Ovary (tissue), 10 donors: ENCODE data around the gene CCDC50. TPM values are rescaled to one million over a fixed set of nuclear protein-coding genes. Genes with fewer than 3 reads are reported as not detected.
A peak's percentile ranks its signal among the peaks of the same experiment; 100 is the strongest.

Experiments used
- DNase-seq, 5 donors: peaks; one replicate each; pipeline ENCODE4 v3.0.0-alpha.2; 2019 to 2020
- H3K27ac ChIP-seq, 2 donors: fragments of 200-600 bp; one replicate each; pipeline versions ENCODE4 v1.5.1 to v1.8.0; 2019 to 2022
- H3K27me3 ChIP-seq: fragments of 200-600 bp; one replicate; pipeline ENCODE4 v1.8.0; 2022
- H3K36me3 ChIP-seq: fragments of 200-600 bp; sonication (generic); one replicate; pipeline ENCODE4 v1.5.1; 2019
- H3K4me1 ChIP-seq: one replicate; pipeline ENCODE4 v1.8.1; 2013; ENCODE audit warnings: mild to moderate bottlenecking, moderate library complexity; ENCODE audit not compliant: insufficient read depth
- H3K4me3 ChIP-seq: fragments of 200-600 bp; sonication (generic); one replicate; pipeline ENCODE4 v1.5.1; 2017
- H3K9me3 ChIP-seq, 2 donors: fragments of 200-600 bp in 1 of 2; sonication (generic) in 1 of 2; one replicate each; pipeline versions ENCODE4 v1.5.1 to v1.8.1; 2013 to 2019; ENCODE audit warnings: mild to moderate bottlenecking in 1 of 2, moderate library complexity in 1 of 2
- EP300 ChIP-seq: sonication (generic); formaldehyde crosslinking; IDR thresholded peaks from one replicate; pipeline ENCODE4 v1.6.1; 2017; ENCODE audit warnings: antibody characterized with exemption
- POLR2A ChIP-seq: fragments of 450-650 bp; IDR thresholded peaks from one replicate; pipeline ENCODE4 v1.6.1; 2017; ENCODE audit warnings: antibody characterized with exemption, mild to moderate bottlenecking, moderate library complexity
- WGBS, 3 donors: extraction: QIAGEN DNeasy Blood & Tissue Kit in 1 of 3; methylation state at CpG; one replicate each; pipeline versions ENCODE4 v1.1.5 to v1.1.7; 2013 to 2017; 5-methylcytosine and 5-hydroxymethylcytosine counted together
- intact Hi-C, 4 donors: fragments of 100-400 bp; cut with DNase I; formaldehyde crosslinking; loops; one replicate each; pipeline versions ENCODE4 v1.11.0 to v1.15.1; 2022 to 2023
- long read RNA-seq, 3 donors: library from polyadenylated mRNA in 2 of 3; unstranded in 2 of 3; transcript quantifications; one replicate each; pipeline ENCODE4 v2.0.0 and lab custom pipeline, GENCODE V29; 2021 to 2026
- polyA plus RNA-seq, 2 donors: library from polyadenylated mRNA; stranded (reverse); fragments of 200-250 nt in 1 of 2; fragments of 350-450 nt in 1 of 2; fragmentation: Illumina TruSeq in 1 of 2; extraction: RNeasy Lipid Tissue Mini Kit (QIAGEN cat#74804) in 1 of 2; gene quantifications; one replicate each; pipeline ENCODE4 v1.2.3, GENCODE V29; 2013 to 2014
- total RNA-seq, 7 donors: library from RNA; depleted of rRNA in 2 of 7; stranded (reverse); fragments of >200 nt in 2 of 7; fragmentation: NEBNext Ultra II Directional in 3 of 7; extraction: Animal tissue kit (Norgen Biotek cat#: 25700) in 3 of 7; gene quantifications; one replicate each; pipeline versions ENCODE4 v1.1.0 to v1.2.4, GENCODE V29; 2016 to 2023
- TF ChIP-seq, protein P1 (sequence below), 3 donors: fragments of 450-650 bp in 2 of 3; fragments of 200-600 bp in 1 of 3; IDR thresholded peaks; one replicate each; pipeline versions ENCODE4 v1.5.1 to v1.8.0; 2016 to 2022; ENCODE audit warnings: antibody characterized with exemption in 3 of 3, mild to moderate bottlenecking in 1 of 3
- donor health status: DM: no; HTN: no; CAD: no; lungs with moderate emphysema.
- donor health status: DM: no; HTN: no; CAD: no.
- donor health status: Bipolar disorder and iron deficiency.
- donor health status: DM: yes; HTN: yes; CAD: no.
- donor health status: DM: no; HTN: no; CAD: no.
- donor health status: DM: yes; HTN: yes; CAD: no.

The CCDC50 gene, protein sequence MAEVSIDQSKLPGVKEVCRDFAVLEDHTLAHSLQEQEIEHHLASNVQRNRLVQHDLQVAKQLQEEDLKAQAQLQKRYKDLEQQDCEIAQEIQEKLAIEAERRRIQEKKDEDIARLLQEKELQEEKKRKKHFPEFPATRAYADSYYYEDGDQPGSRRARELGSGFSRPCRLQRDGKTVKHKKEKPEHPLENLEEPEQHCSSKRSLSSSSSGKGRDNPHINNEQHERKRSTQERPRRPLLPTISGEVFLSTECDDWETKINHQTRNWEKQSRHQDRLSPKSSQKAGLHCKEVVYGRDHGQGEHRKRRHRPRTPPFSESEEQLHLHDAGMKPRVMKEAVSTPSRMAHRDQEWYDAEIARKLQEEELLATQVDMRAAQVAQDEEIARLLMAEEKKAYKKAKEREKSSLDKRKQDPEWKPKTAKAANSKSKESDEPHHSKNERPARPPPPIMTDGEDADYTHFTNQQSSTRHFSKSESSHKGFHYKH
- 10 to 100 TPM; 70.1 to 85.9 (median 78.0) TPM for total RNA-seq
- 10 to 100 TPM; 39.6 to 74.1 TPM for polyA plus RNA-seq
- long read RNA-seq, donor 1, full-length matches to known transcripts, result 60 of 79 reads
- long read RNA-seq, donor 1, partial matches to known transcripts, result 2 of 79 reads
- long read RNA-seq, donor 1, other reads (novel, unspliced or antisense), result 17 of 79 reads
- long read RNA-seq, donor 2, full-length matches to known transcripts, result 18 of 47 reads
- long read RNA-seq, donor 2, partial matches to known transcripts, result 29 of 47 reads
- long read RNA-seq, donor 2, other reads (novel, unspliced or antisense), result 0 of 47 reads
- long read RNA-seq, donor 3, full-length matches to known transcripts, result 59 of 75 reads
- long read RNA-seq, donor 3, partial matches to known transcripts, result 10 of 75 reads
- long read RNA-seq, donor 3, other reads (novel, unspliced or antisense), result 6 of 75 reads

DNA sequence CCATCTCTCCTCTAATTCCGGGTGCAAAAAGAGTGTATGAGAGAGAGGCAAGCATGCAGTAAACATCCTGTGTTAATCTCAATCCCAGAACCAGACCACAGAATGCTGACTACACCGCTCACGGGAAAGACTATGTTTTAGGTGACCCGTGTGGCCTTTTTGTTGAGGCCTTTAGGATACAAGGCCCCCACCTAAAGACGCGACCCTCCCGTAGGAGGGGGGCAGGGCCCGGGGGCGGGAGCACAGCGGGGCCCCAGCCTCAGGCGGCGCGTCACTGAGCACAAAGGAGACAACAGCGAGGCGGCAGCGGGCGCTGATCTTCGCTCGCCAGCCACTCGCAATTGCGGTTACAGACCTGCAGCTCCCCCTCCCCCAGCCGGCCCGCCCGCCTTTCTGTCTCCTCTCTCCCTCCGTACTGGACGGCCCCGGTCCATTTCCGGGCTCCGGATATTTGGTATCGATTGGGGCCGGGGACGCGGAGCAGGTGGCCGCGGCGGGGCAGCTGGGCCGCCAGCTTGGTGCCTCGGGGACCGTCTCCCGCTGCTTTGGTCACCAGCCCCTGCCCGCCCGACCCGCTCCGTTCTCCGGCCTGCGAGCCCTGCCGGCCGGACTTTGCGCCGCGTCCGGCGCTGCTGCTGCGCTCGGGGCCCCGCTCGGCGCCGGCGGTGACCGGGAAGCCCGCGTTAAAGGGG is at the start of gene CCDC50:
CCDC50 (plus strand) TSS at position 433 of the 692 bp plus-strand sequence. CDS start 281 bp downstream, outside the sequence.
- H3K9me3 ChIP-seq, result no peaks in the 10 kb centered on the region
- 0 to 1% (median 1%) methylated on average over 63 of the region's 63 CpGs for WGBS, 3 donors
- H3K4me1 ChIP-seq, result no peaks in the 10 kb centered on the region
- peak; percentile 55 for TF ChIP-seq POLR2A
- TF ChIP-seq, protein P1, sequence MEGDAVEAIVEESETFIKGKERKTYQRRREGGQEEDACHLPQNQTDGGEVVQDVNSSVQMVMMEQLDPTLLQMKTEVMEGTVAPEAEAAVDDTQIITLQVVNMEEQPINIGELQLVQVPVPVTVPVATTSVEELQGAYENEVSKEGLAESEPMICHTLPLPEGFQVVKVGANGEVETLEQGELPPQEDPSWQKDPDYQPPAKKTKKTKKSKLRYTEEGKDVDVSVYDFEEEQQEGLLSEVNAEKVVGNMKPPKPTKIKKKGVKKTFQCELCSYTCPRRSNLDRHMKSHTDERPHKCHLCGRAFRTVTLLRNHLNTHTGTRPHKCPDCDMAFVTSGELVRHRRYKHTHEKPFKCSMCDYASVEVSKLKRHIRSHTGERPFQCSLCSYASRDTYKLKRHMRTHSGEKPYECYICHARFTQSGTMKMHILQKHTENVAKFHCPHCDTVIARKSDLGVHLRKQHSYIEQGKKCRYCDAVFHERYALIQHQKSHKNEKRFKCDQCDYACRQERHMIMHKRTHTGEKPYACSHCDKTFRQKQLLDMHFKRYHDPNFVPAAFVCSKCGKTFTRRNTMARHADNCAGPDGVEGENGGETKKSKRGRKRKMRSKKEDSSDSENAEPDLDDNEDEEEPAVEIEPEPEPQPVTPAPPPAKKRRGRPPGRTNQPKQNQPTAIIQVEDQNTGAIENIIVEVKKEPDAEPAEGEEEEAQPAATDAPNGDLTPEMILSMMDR (IDR thresholded peaks at IDR 0.05), result peak in 1 of 3 donors; percentile 13
- TF ChIP-seq EP300, result no peak
- H3K27me3 ChIP-seq, result no peaks in the 10 kb centered on the region
- peak within 1 kb of the TSS; percentile 82 for H3K4me3 ChIP-seq
- intact Hi-C loops, result no loop called here
- no peaks in the 10 kb centered on the region for H3K36me3 ChIP-seq
- H3K27ac ChIP-seq, result peak within 1 kb of the TSS; percentile 82 to 92
- DNase-seq, result peak; percentile 87 to 93 (median 89)

DNA sequence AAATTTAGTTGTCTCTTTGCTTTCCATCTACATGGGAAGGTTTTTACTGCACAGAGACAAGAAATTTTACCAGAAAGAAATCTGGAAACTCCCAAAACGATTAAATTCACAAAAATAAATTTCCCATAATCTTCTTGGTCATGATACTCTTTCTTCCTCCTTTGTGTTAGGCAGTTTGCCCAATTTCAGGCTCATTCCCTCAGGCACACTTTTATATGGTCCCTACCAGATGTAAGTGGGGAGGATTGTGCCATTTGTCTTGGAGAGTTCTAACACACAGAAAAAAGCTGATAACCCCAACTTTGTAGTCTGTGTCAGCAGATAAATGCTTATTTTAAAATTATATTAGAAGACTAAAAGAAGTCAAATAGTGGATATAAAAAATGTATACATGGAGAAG is 49.1 kb upstream of the CCDC50 start:
- 9 to 15% (median 9%) methylated on average over 1 of the region's 1 CpG for WGBS, 3 donors
- H3K9me3 ChIP-seq, result no peaks in the 10 kb centered on the region
- no peak for TF ChIP-seq EP300
- TF ChIP-seq, protein P1 (IDR thresholded peaks at IDR 0.05), result no peak
- TF ChIP-seq POLR2A, result no peak
- intact Hi-C loops, result no loop called here
- no peaks in the 10 kb centered on the region for H3K36me3 ChIP-seq
- no peaks in the 10 kb centered on the region for H3K27me3 ChIP-seq
- H3K27ac ChIP-seq, result no peak overlapping the region
- no peak overlapping the region for H3K4me3 ChIP-seq
- H3K4me1 ChIP-seq, result no peaks in the 10 kb centered on the region
- no peak for DNase-seq

GRCh38 chr3:191280882-191281281 is 48.3 kb upstream of the CCDC50 start:
- no peaks in the 10 kb centered on the region for H3K27me3 ChIP-seq
- H3K36me3 ChIP-seq, result no peaks in the 10 kb centered on the region
- no peaks in the 10 kb centered on the region for H3K9me3 ChIP-seq
- TF ChIP-seq EP300, result no peak
- no peak for TF ChIP-seq POLR2A
- TF ChIP-seq, protein P1 (IDR thresholded peaks at IDR 0.05), result no peak
- intact Hi-C loops, result no loop called here
- no peaks in the 10 kb centered on the region for H3K4me1 ChIP-seq
- DNase-seq, result no peak
- H3K27ac ChIP-seq, result no peak overlapping the region
- H3K4me3 ChIP-seq, result no peak overlapping the region
